Kidney epithelial cell (primary cell): ENCODE measurements around the gene PRPF38A. TPM values are rescaled to one million over a fixed set of nuclear protein-coding genes. Genes with fewer than 3 reads are reported as not detected.

Experiments
- DNase-seq: peaks from one replicate; pipeline ENCODE4 v3.0.0-alpha.2; 2010; ENCODE audit warnings: low read depth
- H3K27me3 ChIP-seq: 2 replicates; pipeline ENCODE4 v1.6.0; 2011; ENCODE audit warnings: low read length; ENCODE audit not compliant: control insufficient read depth, insufficient read depth
- H3K36me3 ChIP-seq: 2 replicates; pipeline ENCODE4 v1.5.1; 2011; ENCODE audit warnings: low read length; ENCODE audit not compliant: control insufficient read depth, insufficient read depth
- H3K4me3 ChIP-seq: 2 replicates; pipeline ENCODE4 v1.5.1; 2011; ENCODE audit warnings: low read depth, mild to moderate bottlenecking, control low read depth, low read length
- CTCF ChIP-seq: IDR thresholded peaks from 2 replicates; pipeline ENCODE4 v1.5.1; 2011; ENCODE audit warnings: mild to moderate bottlenecking, moderate library complexity, low read length, control low read depth, inconsistent platforms; ENCODE audit not compliant: insufficient read depth, poor library complexity, severe bottlenecking
- total RNA-seq: library from RNA; depleted of rRNA; stranded (reverse); fragments of >200 nt; gene quantifications from 2 replicates; pipeline ENCODE4 v1.2.3, GENCODE V29; 2015

PRPF38A gene
- total RNA-seq, 1 donor from 2014 or later: 18.2 TPM

GRCh38 chr1:52386458-52386857, 17.9 kb upstream of the PRPF38A start:
- Histone ChIP-seq H3K36me3 (peaks cover 3% of the 10 kb centered on the region), H3K4me3 (no peak overlapping the region), H3K27me3 (no peaks in the 10 kb centered on the region)
- TF ChIP-seq CTCF: no peak
- DNase-seq: no peak

- Histone ChIP-seq H3K27me3 (no peaks in the 10 kb centered on the region), H3K36me3 (no peaks in the 10 kb centered on the region), H3K4me3 (no peak overlapping the region)
- no peak for DNase-seq
- TF ChIP-seq CTCF: no peak
Measured at GRCh38 chr1:52393174-52393573, 11.2 kb upstream of the PRPF38A start.

GRCh38 chr1:52399629-52400028, 4.8 kb upstream of the PRPF38A start:
- Histone ChIP-seq H3K36me3 (no peaks in the 10 kb centered on the region), H3K27me3 (no peaks in the 10 kb centered on the region), H3K4me3 (no peak overlapping the region)
- no peak for DNase-seq
- no peak for TF ChIP-seq CTCF

GRCh38 chr1:52400131-52400530, 4.3 kb upstream of the PRPF38A start:
- DNase-seq: no peak
- H3K27me3 ChIP-seq: no peaks in the 10 kb centered on the region
- no peaks in the 10 kb centered on the region for H3K36me3 ChIP-seq
- H3K4me3 ChIP-seq: no peak overlapping the region
- no peak for TF ChIP-seq CTCF

GRCh38 chr1:52402860-52403240, 1.6 kb upstream of the PRPF38A start:
- Histone ChIP-seq H3K4me3 (peak overlapping the region; percentile 8), H3K36me3 (no peaks in the 10 kb centered on the region), H3K27me3 (no peaks in the 10 kb centered on the region)
- TF ChIP-seq CTCF: no peak
- peak; percentile 19 for DNase-seq

GRCh38 chr1:52403566-52404115, 761 bp upstream of the PRPF38A start:
- Histone ChIP-seq H3K4me3 (peak overlapping the region; percentile 76), H3K27me3 (no peaks in the 10 kb centered on the region), H3K36me3 (no peaks in the 10 kb centered on the region)
- TF ChIP-seq CTCF: no peak
- DNase-seq: peak; percentile 37
